HG03060 (cell line): ENCODE results near the gene CYP2A6.
"Not testable (repeated sequence)": the region's sequence is repeated elsewhere in the genome, so short reads cannot be mapped to it uniquely, and the experiment has no call there.

ENCODE experiments used
- ATAC-seq: cut with Tn5 transposase; IDR thresholded peaks from one replicate; pipeline ENCODE4 v1.9.1; 2021; ENCODE audit warnings: low read depth, moderate number of reproducible peaks; ENCODE audit not compliant: unreplicated experiment

The CYP2A6 gene

GRCh38 chr19:40846722-40847121 is 3.5 kb downstream of the CYP2A6 start:
- ATAC-seq = not testable (repeated sequence)

GRCh38 chr19:40843653-40844052 is 6.6 kb downstream of the CYP2A6 start:
- ATAC-seq = not testable (repeated sequence)

- ATAC-seq = not testable (repeated sequence)
Observed at GRCh38 chr19:40842997-40843652, 7.1 kb downstream of the CYP2A6 start.

- ATAC-seq = not testable (repeated sequence)
Observed at GRCh38 chr19:40842012-40842411, 8.2 kb downstream of the CYP2A6 start.

GRCh38 chr19:40838477-40838876 is 11.8 kb downstream of the CYP2A6 start:
- not testable (repeated sequence) for ATAC-seq

GRCh38 chr19:40836754-40837429 is 13.4 kb downstream of the CYP2A6 start:
- ATAC-seq = no peak

GRCh38 chr19:40833728-40834533 is 16.3 kb downstream of the CYP2A6 start:
- ATAC-seq = not testable (repeated sequence)

- not testable (repeated sequence) for ATAC-seq
Observed at GRCh38 chr19:40832431-40832790, 17.8 kb downstream of the CYP2A6 start.

- no peak for ATAC-seq
Observed at GRCh38 chr19:40831502-40832430, 18.5 kb downstream of the CYP2A6 start.

GRCh38 chr19:40830741-40831140 is 19.5 kb downstream of the CYP2A6 start:
- ATAC-seq = not testable (repeated sequence)

GRCh38 chr19:40829205-40829604 is 21.0 kb downstream of the CYP2A6 start:
- no peak for ATAC-seq

GRCh38 chr19:40827386-40828247 is 22.6 kb downstream of the CYP2A6 start:
- ATAC-seq = no peak

- ATAC-seq = not testable (repeated sequence)
Observed at GRCh38 chr19:40826699-40827385, 23.4 kb downstream of the CYP2A6 start.

- ATAC-seq = not testable (repeated sequence)
Observed at GRCh38 chr19:40826312-40826698, 23.9 kb downstream of the CYP2A6 start.

GRCh38 chr19:40825460-40826095 is 24.7 kb downstream of the CYP2A6 start:
- not testable (repeated sequence) for ATAC-seq

- not testable (repeated sequence) for ATAC-seq
Observed at GRCh38 chr19:40824916-40825315, 25.3 kb downstream of the CYP2A6 start.

GRCh38 chr19:40822704-40823553 is 27.3 kb downstream of the CYP2A6 start:
- not testable (repeated sequence) for ATAC-seq
